Endodermal cell (in vitro differentiated cells): ENCODE data around the gene PRKCA. TPM values are rescaled to one million over a fixed set of nuclear protein-coding genes. Genes with fewer than 3 reads are reported as not detected.

ENCODE experiments used
- DNase-seq: peaks from one replicate; pipeline ENCODE4 v3.0.0-alpha.2; 2017
- H3K27ac ChIP-seq: 2 replicates; pipeline ENCODE4 v1.5.1; 2013; ENCODE audit warnings: mild to moderate bottlenecking, low read depth, low read length, moderate library complexity
- H3K27me3 ChIP-seq: 2 replicates; pipeline ENCODE4 v1.6.1; 2013; ENCODE audit warnings: mild to moderate bottlenecking, low read length, moderate library complexity; ENCODE audit not compliant: insufficient read depth, control insufficient read depth, poor library complexity, severe bottlenecking
- H3K36me3 ChIP-seq: 2 replicates; pipeline ENCODE4 v1.7.0; 2013; ENCODE audit warnings: mild to moderate bottlenecking, low read length, moderate library complexity; ENCODE audit not compliant: control insufficient read depth, insufficient read depth
- H3K4me1 ChIP-seq: one replicate; pipeline ENCODE4 v1.7.0; 2013; ENCODE audit warnings: low read length; ENCODE audit not compliant: control insufficient read depth, insufficient read depth
- H3K4me3 ChIP-seq: 2 replicates; pipeline ENCODE4 v1.5.1; 2013; ENCODE audit warnings: mild to moderate bottlenecking, low read length, moderate library complexity
- H3K9ac ChIP-seq: 2 replicates; pipeline ENCODE4 v1.6.1; 2013; ENCODE audit warnings: mild to moderate bottlenecking, low read length, moderate library complexity; ENCODE audit not compliant: poor library complexity, severe bottlenecking; ENCODE audit errors: extremely low read depth
- H3K9me3 ChIP-seq: 2 replicates; pipeline ENCODE4 v1.6.1; 2013; ENCODE audit warnings: mild to moderate bottlenecking, low read length, moderate library complexity; ENCODE audit not compliant: control insufficient read depth
- H3K27ac Mint-ChIP-seq: 2 replicates; pipeline ENCODE4 v1.8.0; 2020; ENCODE audit warnings: mixed read lengths
- H3K27me3 Mint-ChIP-seq: 2 replicates; pipeline ENCODE4 v1.8.0; 2021; ENCODE audit warnings: mild to moderate bottlenecking, mixed read lengths; ENCODE audit not compliant: insufficient read depth
- H3K36me3 Mint-ChIP-seq: 2 replicates; pipeline ENCODE4 v1.8.0; 2020; ENCODE audit warnings: low read depth, mixed read lengths
- H3K4me1 Mint-ChIP-seq: 2 replicates; pipeline ENCODE4 v1.8.0; 2020; ENCODE audit warnings: mixed read lengths
- H3K4me3 Mint-ChIP-seq: 2 replicates; pipeline ENCODE4 v1.8.0; 2020; ENCODE audit warnings: mild to moderate bottlenecking, moderate library complexity, mixed read lengths
- H3K9me3 Mint-ChIP-seq: 2 replicates; pipeline ENCODE4 v1.8.0; 2020; ENCODE audit warnings: mild to moderate bottlenecking, mixed read lengths
- WGBS, 2 experiments: methylation state at CpG; one replicate each; pipeline versions ENCODE4 v1.1.5 to v1.1.7; 2013; ENCODE audit warnings: missing lambda C conversion rate in 2 of 2, mixed read lengths in 1 of 2; ENCODE audit not compliant: insufficient coverage in 1 of 2, insufficient read length in 1 of 2; 5-methylcytosine and 5-hydroxymethylcytosine counted together
- total RNA-seq, 2 donors: library from RNA; stranded (reverse); fragmentation: NEBNext Ultra II Directional in 1 of 2; extraction: Animal tissue kit (Norgen Biotek cat#: 25700) in 1 of 2; gene quantifications; 2 replicates in 1 of 2; 3 replicates in 1 of 2; pipeline ENCODE4 v1.2.1, GENCODE V29; 2021
- TF ChIP-seq, protein P1 (sequence below): fragments of 200-600 bp; sonication (generic); conservative IDR thresholded peaks from 2 replicates; pipeline ENCODE4 v1.5.0; 2021; ENCODE audit warnings: antibody characterized with exemption, mild to moderate bottlenecking

Gene PRKCA
- total RNA-seq, 2 donors from 2014 or later = 8.7 to 14.6 TPM

DNA sequence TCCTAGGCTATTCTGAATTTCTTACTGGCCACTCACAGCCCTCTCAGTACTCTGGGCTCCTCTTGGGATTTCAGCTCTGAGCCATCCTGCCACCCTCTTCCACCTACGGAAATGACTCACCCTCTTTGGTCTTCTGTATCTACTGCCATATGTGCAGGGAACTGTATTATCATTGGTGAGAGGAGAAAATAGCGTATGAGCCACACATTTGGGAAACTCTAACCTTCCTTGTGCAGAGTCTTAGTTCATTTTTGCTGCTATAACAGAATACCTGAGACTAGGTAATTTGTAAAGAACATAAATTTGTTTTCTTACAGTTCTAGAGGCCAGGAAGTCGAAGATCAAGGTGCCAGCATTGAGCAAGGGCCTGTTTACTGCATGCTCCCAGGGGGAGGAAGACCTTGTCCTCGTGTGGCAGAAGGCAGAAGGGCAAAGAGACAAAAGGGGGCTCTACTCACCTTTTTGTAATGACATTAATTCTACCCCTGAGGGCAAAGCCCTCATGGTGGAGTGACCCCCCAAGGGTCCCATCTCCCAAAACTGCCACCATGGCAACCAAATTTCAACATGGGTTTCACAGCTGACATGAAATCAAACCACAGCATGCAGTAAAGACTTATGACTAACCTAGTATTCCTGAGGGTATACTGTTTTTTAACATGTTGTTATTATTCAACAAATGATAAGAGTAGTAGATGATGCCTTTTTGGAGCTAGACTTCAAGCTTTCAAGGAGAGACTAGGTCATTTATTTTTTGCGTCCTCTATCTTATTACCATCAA, 191.8 kb downstream of the PRKCA start:
- no peak overlapping the region for H3K27ac ChIP-seq
- no peaks in the 10 kb centered on the region for H3K27me3 ChIP-seq
- H3K27ac Mint-ChIP-seq = no peak overlapping the region
- H3K4me1 ChIP-seq = peaks cover 6% of the 10 kb centered on the region
- no peak overlapping the region for H3K9ac ChIP-seq
- no peaks in the 10 kb centered on the region for H3K36me3 ChIP-seq
- no peaks in the 10 kb centered on the region for H3K36me3 Mint-ChIP-seq
- TF ChIP-seq, protein P1, sequence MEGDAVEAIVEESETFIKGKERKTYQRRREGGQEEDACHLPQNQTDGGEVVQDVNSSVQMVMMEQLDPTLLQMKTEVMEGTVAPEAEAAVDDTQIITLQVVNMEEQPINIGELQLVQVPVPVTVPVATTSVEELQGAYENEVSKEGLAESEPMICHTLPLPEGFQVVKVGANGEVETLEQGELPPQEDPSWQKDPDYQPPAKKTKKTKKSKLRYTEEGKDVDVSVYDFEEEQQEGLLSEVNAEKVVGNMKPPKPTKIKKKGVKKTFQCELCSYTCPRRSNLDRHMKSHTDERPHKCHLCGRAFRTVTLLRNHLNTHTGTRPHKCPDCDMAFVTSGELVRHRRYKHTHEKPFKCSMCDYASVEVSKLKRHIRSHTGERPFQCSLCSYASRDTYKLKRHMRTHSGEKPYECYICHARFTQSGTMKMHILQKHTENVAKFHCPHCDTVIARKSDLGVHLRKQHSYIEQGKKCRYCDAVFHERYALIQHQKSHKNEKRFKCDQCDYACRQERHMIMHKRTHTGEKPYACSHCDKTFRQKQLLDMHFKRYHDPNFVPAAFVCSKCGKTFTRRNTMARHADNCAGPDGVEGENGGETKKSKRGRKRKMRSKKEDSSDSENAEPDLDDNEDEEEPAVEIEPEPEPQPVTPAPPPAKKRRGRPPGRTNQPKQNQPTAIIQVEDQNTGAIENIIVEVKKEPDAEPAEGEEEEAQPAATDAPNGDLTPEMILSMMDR = no peak
- DNase-seq = peak; percentile 61
- no peak overlapping the region for H3K4me3 Mint-ChIP-seq
- H3K27me3 Mint-ChIP-seq = no peaks in the 10 kb centered on the region
- H3K4me3 ChIP-seq = no peak overlapping the region
- H3K9me3 Mint-ChIP-seq = no peaks in the 10 kb centered on the region
- WGBS, 2 experiments = 81 to 86% methylated on average over 2 to 5 of the region's 5 CpGs
- H3K4me1 Mint-ChIP-seq = peaks cover 22% of the 10 kb centered on the region
- no peaks in the 10 kb centered on the region for H3K9me3 ChIP-seq

- Histone ChIP-seq H3K9me3 (no peaks in the 10 kb centered on the region), H3K27me3 (no peaks in the 10 kb centered on the region), H3K36me3 (no peaks in the 10 kb centered on the region), H3K4me3 (no peak overlapping the region), H3K27ac (no peak overlapping the region), H3K9ac (no peak overlapping the region), H3K4me1 (peaks cover 6% of the 10 kb centered on the region)
- no peaks in the 10 kb centered on the region for H3K27me3 Mint-ChIP-seq
- H3K4me3 Mint-ChIP-seq = no peak overlapping the region
- WGBS, 2 experiments = 100% methylated on average over 1 of the region's 2 CpGs; no CpG with 5 or more reads in 1 of the 2 experiments
- H3K27ac Mint-ChIP-seq = no peak overlapping the region
- H3K36me3 Mint-ChIP-seq = no peaks in the 10 kb centered on the region
- H3K4me1 Mint-ChIP-seq = peaks cover 22% of the 10 kb centered on the region
- TF ChIP-seq, protein P1 = no peak
- no peak for DNase-seq
- no peaks in the 10 kb centered on the region for H3K9me3 Mint-ChIP-seq
Measured at GRCh38 chr17:66495035-66495434, 192.6 kb downstream of the PRKCA start.

GRCh38 chr17:66496306-66496705, 193.9 kb downstream of the PRKCA start:
- H3K4me3 ChIP-seq = no peak overlapping the region
- no peak overlapping the region for H3K4me3 Mint-ChIP-seq
- no peaks in the 10 kb centered on the region for H3K36me3 ChIP-seq
- no peak for DNase-seq
- no peak overlapping the region for H3K27ac Mint-ChIP-seq
- no peaks in the 10 kb centered on the region for H3K9me3 ChIP-seq
- no peak overlapping the region for H3K9ac ChIP-seq
- no peaks in the 10 kb centered on the region for H3K27me3 ChIP-seq
- H3K4me1 ChIP-seq = peaks cover 6% of the 10 kb centered on the region
- peaks cover 22% of the 10 kb centered on the region for H3K4me1 Mint-ChIP-seq
- no peaks in the 10 kb centered on the region for H3K36me3 Mint-ChIP-seq
- TF ChIP-seq, protein P1 = no peak
- WGBS, 2 experiments = 91 to 94% methylated on average over 2 to 5 of the region's 5 CpGs
- no peak overlapping the region for H3K27ac ChIP-seq
- H3K27me3 Mint-ChIP-seq = no peaks in the 10 kb centered on the region
- H3K9me3 Mint-ChIP-seq = no peaks in the 10 kb centered on the region
